Measurements from ENCODE around the gene PTPRU. TPM values are rescaled to one million over a fixed set of nuclear protein-coding genes. Genes with fewer than 3 reads are reported as not detected.

PTPRU gene
- polyA plus RNA-seq, 2 of the 4 experiments (the other 2 are of a cell fraction): 5.7 to 6.1 TPM

DNA sequence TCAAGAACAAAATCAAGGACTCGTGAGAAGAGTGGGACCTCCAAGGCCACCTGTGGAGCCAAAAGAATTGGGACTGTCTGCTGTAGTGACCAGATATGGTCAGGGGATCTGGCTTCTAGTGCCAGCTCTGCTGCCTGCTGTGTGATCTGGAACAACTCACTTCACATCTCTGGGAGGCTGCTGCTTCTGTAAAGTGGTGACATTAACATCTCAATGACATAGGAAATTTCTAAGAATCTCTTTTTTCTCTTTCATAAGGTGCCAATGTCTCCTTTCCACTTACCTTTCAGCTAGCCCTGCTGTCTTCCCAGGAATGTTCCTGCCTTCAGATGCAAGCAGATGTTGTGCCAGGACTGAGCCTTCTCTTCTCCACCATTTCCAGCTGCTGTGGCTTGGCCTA lies 49.6 kb upstream of the PTPRU start:
- ATAC-seq: no peak
- Histone ChIP-seq H3K4me2 (no peak overlapping the region), H3K27ac (no peak overlapping the region), H3K4me3 (no peak overlapping the region), H3K9me3 (no peaks in the 10 kb centered on the region), H3K4me1 (peaks cover 8% of the 10 kb centered on the region; the same call in 2 of the 3 replicates)
- ChIA-PET POLR2A (no interaction called here), CTCF (interaction anchor here (1.8 to 2.9 kb wide), 2 partner anchors 11 to 16 kb away, joined by 6 to 13 read pairs; no protein-coding TSS in a partner anchor)
- WGBS (ENCODE audit: missing lambda C conversion rate): 85% methylated on average over 1 of the region's 1 CpG
- FAIRE-seq: no peak
- no peak for TF ChIP-seq JUN (IDR thresholded peaks at IDR 0.05)
- TF ChIP-seq, protein P1, sequence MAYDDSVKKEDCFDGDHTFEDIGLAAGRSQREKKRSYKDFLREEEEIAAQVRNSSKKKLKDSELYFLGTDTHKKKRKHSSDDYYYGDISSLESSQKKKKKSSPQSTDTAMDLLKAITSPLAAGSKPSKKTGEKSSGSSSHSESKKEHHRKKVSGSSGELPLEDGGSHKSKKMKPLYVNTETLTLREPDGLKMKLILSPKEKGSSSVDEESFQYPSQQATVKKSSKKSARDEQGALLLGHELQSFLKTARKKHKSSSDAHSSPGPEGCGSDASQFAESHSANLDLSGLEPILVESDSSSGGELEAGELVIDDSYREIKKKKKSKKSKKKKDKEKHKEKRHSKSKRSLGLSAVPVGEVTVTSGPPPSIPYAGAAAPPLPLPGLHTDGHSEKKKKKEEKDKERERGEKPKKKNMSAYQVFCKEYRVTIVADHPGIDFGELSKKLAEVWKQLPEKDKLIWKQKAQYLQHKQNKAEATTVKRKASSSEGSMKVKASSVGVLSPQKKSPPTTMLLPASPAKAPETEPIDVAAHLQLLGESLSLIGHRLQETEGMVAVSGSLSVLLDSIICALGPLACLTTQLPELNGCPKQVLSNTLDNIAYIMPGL (CRISPR knock-in tag; IDR thresholded peaks at IDR 0.05; ENCODE audit: borderline replicate concordance): no peak
- TF ChIP-seq JUNB (IDR thresholded peaks at IDR 0.05): no peak
- no peak for TF ChIP-seq FOXS1 (CRISPR knock-in tag; IDR thresholded peaks at IDR 0.05)
- DNase-seq (ENCODE audit: low read depth in 1 of 2, low spot score in 1 of 2): no peak

DNA sequence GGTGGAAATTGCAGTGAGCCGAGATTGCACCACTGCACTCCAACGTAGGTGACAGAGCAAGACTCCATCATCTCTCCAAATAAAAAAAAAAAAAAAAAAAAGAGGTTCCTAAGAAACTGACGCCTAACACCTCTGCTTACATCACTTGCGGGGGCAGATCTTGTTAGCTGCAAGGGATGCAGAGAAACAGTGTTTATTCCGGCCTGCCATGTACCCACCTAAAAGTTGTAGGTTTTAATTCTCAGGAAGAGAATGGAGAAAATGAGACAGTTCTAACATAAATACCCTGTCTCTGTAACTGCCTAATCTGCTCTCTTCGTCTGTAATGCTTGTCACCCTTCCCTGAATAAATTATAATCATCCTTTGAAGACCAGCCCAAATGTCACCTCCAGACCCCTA lies 45.6 kb upstream of the PTPRU start:
- H3K4me1 ChIP-seq: peaks cover 8% of the 10 kb centered on the region; the same call in 1 of the 3 replicates
- FAIRE-seq (no peak), DNase-seq (ENCODE audit: low read depth in 1 of 2, low spot score in 1 of 2) (no peak), ATAC-seq (no peak)
- H3K27ac ChIP-seq: no peak overlapping the region
- CTCF ChIA-PET: interaction anchor here (0.7 to 0.9 kb wide), 2 partner anchors 12 to 155 kb away, joined by 4 read pairs; no protein-coding TSS in a partner anchor
- POLR2A ChIA-PET: interaction anchor here (1.7 kb wide), 1 partner anchor 9 kb away, joined by 5 read pairs; the partner anchor contains the start of gene SRSF4
- TF ChIP-seq, protein P2, sequence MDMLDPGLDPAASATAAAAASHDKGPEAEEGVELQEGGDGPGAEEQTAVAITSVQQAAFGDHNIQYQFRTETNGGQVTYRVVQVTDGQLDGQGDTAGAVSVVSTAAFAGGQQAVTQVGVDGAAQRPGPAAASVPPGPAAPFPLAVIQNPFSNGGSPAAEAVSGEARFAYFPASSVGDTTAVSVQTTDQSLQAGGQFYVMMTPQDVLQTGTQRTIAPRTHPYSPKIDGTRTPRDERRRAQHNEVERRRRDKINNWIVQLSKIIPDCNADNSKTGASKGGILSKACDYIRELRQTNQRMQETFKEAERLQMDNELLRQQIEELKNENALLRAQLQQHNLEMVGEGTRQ (IDR thresholded peaks at IDR 0.05): no peak
- no peak for TF ChIP-seq ZSCAN20 (CRISPR knock-in tag; IDR thresholded peaks at IDR 0.05)
- TF ChIP-seq HOXB13 (CRISPR knock-in tag; IDR thresholded peaks at IDR 0.05; ENCODE audit: low read depth): no peak
- TF ChIP-seq CEBPB (IDR thresholded peaks at IDR 0.05): no peak
- TF ChIP-seq, protein P3, sequence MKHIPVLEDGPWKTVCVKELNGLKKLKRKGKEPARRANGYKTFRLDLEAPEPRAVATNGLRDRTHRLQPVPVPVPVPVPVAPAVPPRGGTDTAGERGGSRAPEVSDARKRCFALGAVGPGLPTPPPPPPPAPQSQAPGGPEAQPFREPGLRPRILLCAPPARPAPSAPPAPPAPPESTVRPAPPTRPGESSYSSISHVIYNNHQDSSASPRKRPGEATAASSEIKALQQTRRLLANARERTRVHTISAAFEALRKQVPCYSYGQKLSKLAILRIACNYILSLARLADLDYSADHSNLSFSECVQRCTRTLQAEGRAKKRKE (CRISPR knock-in tag; IDR thresholded peaks at IDR 0.05; ENCODE audit: low read depth): no peak
- TF ChIP-seq MYC (IDR thresholded peaks at IDR 0.05; ENCODE audit: borderline replicate concordance, low read length): no peak
- no peak for TF ChIP-seq JUNB (IDR thresholded peaks at IDR 0.05)
- no peak for TF ChIP-seq BHLHE40 (IDR thresholded peaks at IDR 0.05; ENCODE audit: low read depth, low read length)
- no peak for TF ChIP-seq MAZ (IDR thresholded peaks at IDR 0.05; ENCODE audit: borderline replicate concordance, low read depth, low read length)
- TF ChIP-seq HEYL (CRISPR knock-in tag; IDR thresholded peaks at IDR 0.05): no peak
- TF ChIP-seq FOXS1 (CRISPR knock-in tag; IDR thresholded peaks at IDR 0.05): no peak
- no peak for TF ChIP-seq HOXA7 (CRISPR knock-in tag; IDR thresholded peaks at IDR 0.05)
- TF ChIP-seq, protein P4, sequence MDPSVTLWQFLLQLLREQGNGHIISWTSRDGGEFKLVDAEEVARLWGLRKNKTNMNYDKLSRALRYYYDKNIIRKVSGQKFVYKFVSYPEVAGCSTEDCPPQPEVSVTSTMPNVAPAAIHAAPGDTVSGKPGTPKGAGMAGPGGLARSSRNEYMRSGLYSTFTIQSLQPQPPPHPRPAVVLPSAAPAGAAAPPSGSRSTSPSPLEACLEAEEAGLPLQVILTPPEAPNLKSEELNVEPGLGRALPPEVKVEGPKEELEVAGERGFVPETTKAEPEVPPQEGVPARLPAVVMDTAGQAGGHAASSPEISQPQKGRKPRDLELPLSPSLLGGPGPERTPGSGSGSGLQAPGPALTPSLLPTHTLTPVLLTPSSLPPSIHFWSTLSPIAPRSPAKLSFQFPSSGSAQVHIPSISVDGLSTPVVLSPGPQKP (IDR thresholded peaks at IDR 0.05; ENCODE audit: low read depth, low read length): no peak
- TF ChIP-seq, protein P5, sequence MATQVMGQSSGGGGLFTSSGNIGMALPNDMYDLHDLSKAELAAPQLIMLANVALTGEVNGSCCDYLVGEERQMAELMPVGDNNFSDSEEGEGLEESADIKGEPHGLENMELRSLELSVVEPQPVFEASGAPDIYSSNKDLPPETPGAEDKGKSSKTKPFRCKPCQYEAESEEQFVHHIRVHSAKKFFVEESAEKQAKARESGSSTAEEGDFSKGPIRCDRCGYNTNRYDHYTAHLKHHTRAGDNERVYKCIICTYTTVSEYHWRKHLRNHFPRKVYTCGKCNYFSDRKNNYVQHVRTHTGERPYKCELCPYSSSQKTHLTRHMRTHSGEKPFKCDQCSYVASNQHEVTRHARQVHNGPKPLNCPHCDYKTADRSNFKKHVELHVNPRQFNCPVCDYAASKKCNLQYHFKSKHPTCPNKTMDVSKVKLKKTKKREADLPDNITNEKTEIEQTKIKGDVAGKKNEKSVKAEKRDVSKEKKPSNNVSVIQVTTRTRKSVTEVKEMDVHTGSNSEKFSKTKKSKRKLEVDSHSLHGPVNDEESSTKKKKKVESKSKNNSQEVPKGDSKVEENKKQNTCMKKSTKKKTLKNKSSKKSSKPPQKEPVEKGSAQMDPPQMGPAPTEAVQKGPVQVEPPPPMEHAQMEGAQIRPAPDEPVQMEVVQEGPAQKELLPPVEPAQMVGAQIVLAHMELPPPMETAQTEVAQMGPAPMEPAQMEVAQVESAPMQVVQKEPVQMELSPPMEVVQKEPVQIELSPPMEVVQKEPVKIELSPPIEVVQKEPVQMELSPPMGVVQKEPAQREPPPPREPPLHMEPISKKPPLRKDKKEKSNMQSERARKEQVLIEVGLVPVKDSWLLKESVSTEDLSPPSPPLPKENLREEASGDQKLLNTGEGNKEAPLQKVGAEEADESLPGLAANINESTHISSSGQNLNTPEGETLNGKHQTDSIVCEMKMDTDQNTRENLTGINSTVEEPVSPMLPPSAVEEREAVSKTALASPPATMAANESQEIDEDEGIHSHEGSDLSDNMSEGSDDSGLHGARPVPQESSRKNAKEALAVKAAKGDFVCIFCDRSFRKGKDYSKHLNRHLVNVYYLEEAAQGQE (IDR thresholded peaks at IDR 0.05): no peak
- no peak for TF ChIP-seq PHF8 (IDR thresholded peaks at IDR 0.05; ENCODE audit: borderline replicate concordance, low read depth)
- TF ChIP-seq, protein P6, sequence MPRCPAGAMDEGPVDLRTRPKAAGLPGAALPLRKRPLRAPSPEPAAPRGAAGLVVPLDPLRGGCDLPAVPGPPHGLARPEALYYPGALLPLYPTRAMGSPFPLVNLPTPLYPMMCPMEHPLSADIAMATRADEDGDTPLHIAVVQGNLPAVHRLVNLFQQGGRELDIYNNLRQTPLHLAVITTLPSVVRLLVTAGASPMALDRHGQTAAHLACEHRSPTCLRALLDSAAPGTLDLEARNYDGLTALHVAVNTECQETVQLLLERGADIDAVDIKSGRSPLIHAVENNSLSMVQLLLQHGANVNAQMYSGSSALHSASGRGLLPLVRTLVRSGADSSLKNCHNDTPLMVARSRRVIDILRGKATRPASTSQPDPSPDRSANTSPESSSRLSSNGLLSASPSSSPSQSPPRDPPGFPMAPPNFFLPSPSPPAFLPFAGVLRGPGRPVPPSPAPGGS (IDR thresholded peaks at IDR 0.05): no peak
- no peak for TF ChIP-seq EHF (CRISPR knock-in tag; IDR thresholded peaks at IDR 0.05)
- H3K4me3 ChIP-seq: no peak overlapping the region
- no peak overlapping the region for H3K4me2 ChIP-seq
- H3K9me3 ChIP-seq: no peaks in the 10 kb centered on the region
- 88% methylated on average over 6 of the region's 6 CpGs for WGBS (ENCODE audit: missing lambda C conversion rate)
